Thymus (tissue), 11 donors: ENCODE data around the gene PTPRT. TPM values are rescaled to one million over a fixed set of nuclear protein-coding genes. Genes with fewer than 3 reads are reported as not detected.

Experiments used
- DNase-seq, 9 donors: peaks; one replicate each; pipeline ENCODE4 v3.0.0-alpha.2; 2013; ENCODE audit warnings: low spot score in 9 of 9, low read depth in 6 of 9, missing footprints in 1 of 9
- H3K27ac ChIP-seq, 2 donors: one replicate each; pipeline ENCODE4 v1.5.1; 2013; ENCODE audit warnings: control low read depth in 1 of 2, low read depth in 1 of 2, low read length in 1 of 2, mild to moderate bottlenecking in 1 of 2, moderate library complexity in 1 of 2
- H3K27me3 ChIP-seq, 2 donors: one replicate each; pipeline ENCODE4 v1.5.1; 2013; ENCODE audit warnings: low read length in 1 of 2; ENCODE audit not compliant: control insufficient read depth in 2 of 2, insufficient read depth in 1 of 2
- H3K36me3 ChIP-seq, 2 donors: one replicate each; pipeline ENCODE4 v1.5.1; 2013; ENCODE audit warnings: low read length in 1 of 2, mild to moderate bottlenecking in 1 of 2, moderate library complexity in 1 of 2; ENCODE audit not compliant: control insufficient read depth in 2 of 2, insufficient read depth in 2 of 2
- H3K4me1 ChIP-seq, 2 donors: one replicate each; pipeline ENCODE4 v1.5.1; 2013; ENCODE audit warnings: low read length in 2 of 2; ENCODE audit not compliant: control insufficient read depth in 2 of 2, insufficient read depth in 2 of 2
- H3K4me3 ChIP-seq, 2 donors: one replicate each; pipeline ENCODE4 v1.5.1; 2013; ENCODE audit warnings: low read length in 2 of 2, control low read depth in 1 of 2, mild to moderate bottlenecking in 1 of 2
- H3K9me3 ChIP-seq, 2 donors: one replicate each; pipeline ENCODE4 v1.5.1; 2013; ENCODE audit warnings: low read length in 1 of 2, mild to moderate bottlenecking in 1 of 2; ENCODE audit not compliant: control insufficient read depth in 2 of 2, insufficient read depth in 1 of 2
- WGBS: extraction: QIAGEN DNeasy Blood & Tissue Kit; methylation state at CpG from one replicate; pipeline ENCODE4 v1.1.7; 2013; 5-methylcytosine and 5-hydroxymethylcytosine counted together
- polyA plus RNA-seq: library from polyadenylated mRNA; stranded (reverse); fragments of 200-250 nt; gene quantifications from one replicate; pipeline ENCODE4 v1.2.3, GENCODE V29; 2013
- total RNA-seq: library from RNA; stranded (reverse); fragments of 120-200 nt; gene quantifications from one replicate; pipeline ENCODE4 v1.2.4, GENCODE V29; 2013
- donor health status: healthy.

Gene PTPRT
- total and polyA plus RNA-seq, 2 donors = 2.4 to 4.5 TPM

DNA sequence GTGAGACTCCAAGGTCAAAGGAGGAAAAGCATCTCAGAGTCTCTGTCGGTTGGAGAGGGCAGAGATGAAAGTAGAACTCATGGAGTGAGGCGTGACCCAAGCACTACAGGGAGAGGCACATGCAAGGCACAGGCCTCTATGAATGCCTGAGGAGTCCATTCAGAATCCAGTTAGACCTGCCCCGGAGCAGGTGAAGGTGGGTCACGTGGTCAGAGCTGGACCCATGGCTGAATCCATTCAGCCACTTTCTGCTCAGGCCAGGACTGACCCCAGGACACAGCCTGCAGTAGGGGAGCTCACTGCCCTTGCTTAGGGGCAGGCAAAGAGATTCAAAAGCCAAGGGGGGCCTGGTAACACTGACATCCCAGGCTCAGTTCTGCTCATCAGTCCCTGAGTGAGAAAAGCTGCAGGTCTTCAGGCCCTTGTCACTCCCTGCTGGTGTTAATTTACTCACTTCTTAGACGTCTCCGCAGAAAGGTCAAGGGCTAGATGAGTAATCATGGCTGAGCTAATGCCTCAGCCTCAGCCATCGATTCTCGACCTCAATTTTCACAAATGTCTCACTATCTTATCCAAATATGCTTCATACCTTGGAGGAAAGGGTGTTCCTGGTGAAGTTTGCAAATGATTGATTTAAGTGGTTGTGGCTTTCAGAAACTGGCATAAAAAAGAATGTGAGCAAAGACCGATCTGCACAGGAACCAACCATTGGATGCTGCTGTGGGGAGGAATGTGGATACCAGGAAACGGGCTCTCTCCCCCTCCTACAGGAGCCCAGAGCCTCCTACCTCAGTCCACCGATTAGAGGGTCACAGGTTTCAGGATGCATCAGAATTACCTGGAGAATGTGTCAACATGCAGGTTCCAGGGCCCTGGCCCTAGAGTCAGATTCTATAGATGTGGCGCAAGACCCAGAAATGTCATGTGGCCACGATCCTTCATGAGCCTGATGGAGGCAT is 584.4 kb downstream of the PTPRT start:
- 77% methylated on average over 13 of the region's 13 CpGs for WGBS
- Histone ChIP-seq H3K27me3 (no peaks in the 10 kb centered on the region), H3K27ac (no peak overlapping the region), H3K9me3 (no peaks in the 10 kb centered on the region), H3K4me1 (no peaks in the 10 kb centered on the region), H3K36me3 (no peaks in the 10 kb centered on the region), H3K4me3 (no peak overlapping the region)
- DNase-seq = no peak

DNA sequence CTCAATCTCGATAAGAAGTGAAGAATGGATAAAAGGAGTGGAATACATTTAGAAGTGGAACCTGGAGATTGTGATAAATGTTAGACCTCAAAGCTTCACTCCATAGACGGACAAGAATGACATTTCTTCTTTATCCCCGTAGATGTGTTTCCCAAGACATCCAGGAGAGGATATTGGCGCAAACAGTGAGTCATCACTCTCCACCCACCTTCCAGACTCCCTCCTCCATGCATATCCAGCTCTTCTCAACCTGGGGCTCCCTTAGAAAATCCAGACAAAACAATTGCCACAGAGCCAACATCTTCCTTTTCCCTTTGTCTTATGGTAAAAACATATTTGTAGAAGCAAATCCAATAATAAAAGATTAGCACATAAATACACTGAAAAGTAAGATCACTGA is 586.1 kb downstream of the PTPRT start:
- no peaks in the 10 kb centered on the region for H3K27me3 ChIP-seq
- 88% methylated on average over 4 of the region's 4 CpGs for WGBS
- H3K4me1 ChIP-seq = no peaks in the 10 kb centered on the region
- H3K4me3 ChIP-seq = no peak overlapping the region
- H3K27ac ChIP-seq = no peak overlapping the region
- no peaks in the 10 kb centered on the region for H3K36me3 ChIP-seq
- H3K9me3 ChIP-seq = no peaks in the 10 kb centered on the region
- no peak for DNase-seq

DNA sequence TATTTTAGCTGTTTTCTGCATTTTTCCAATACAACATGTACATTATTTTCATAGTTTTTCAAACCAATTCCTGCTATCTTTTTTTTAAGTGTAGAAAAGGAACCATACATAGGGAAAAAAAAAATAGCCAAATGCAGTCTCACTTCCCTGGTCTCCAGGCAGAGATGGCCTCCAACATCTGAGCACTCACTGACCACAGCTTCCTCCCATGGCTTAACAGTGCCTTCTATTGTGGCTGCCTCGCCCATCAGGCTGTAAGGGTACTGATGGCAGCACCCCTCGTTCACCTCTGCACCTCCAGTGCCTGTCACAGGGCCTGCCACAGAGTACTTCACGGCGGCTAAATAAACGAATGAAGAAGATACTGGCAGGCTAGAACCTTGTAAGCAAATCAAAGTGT is 591.1 kb downstream of the PTPRT start:
- 55% methylated on average over 5 of the region's 5 CpGs for WGBS
- H3K27ac ChIP-seq = no peak overlapping the region

DNA sequence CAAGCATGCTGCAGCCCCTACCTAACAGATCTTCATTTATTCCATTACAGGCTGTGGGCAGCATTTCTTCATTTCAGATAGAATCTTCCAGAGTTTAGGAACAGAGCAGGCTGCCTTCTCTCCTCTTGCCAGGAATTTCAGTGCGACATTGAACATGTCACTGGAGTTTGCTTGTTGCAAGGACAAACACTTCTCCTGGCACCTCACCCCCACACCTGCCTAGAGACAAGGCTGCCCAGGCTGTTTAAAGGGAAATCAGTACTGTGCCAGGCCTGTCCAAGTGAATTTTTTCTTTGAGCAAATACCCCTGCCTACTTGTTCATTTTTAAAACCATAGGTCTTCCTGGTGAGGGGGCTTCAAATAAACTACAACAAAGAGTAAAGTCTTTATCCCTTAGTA is 594.1 kb downstream of the PTPRT start:
- WGBS = 94% methylated on average over 1 of the region's 1 CpG
- Histone ChIP-seq H3K4me3 (no peak overlapping the region), H3K4me1 (no peaks in the 10 kb centered on the region), H3K9me3 (no peaks in the 10 kb centered on the region), H3K36me3 (no peaks in the 10 kb centered on the region), H3K27ac (no peak overlapping the region), H3K27me3 (no peaks in the 10 kb centered on the region)
- no peak for DNase-seq

More for the DNA sequence above, 591.1 kb downstream of the PTPRT start:
- no peak for DNase-seq
- H3K9me3 ChIP-seq = no peaks in the 10 kb centered on the region
- H3K27me3 ChIP-seq = no peaks in the 10 kb centered on the region
- H3K4me3 ChIP-seq = no peak overlapping the region
- H3K36me3 ChIP-seq = no peaks in the 10 kb centered on the region
- no peaks in the 10 kb centered on the region for H3K4me1 ChIP-seq

- no peak overlapping the region for H3K27ac ChIP-seq
- H3K4me1 ChIP-seq = no peaks in the 10 kb centered on the region
- whole genome bisulfite sequencing = 78% methylated on average over 3 of the region's 3 CpGs
- no peaks in the 10 kb centered on the region for H3K27me3 ChIP-seq
- no peak for DNase-seq
- H3K9me3 ChIP-seq = no peaks in the 10 kb centered on the region
- H3K4me3 ChIP-seq = no peak overlapping the region
- H3K36me3 ChIP-seq = no peaks in the 10 kb centered on the region
These were observed 595.0 kb downstream of the PTPRT start for GRCh38 chr20:42594659-42595058.

DNA sequence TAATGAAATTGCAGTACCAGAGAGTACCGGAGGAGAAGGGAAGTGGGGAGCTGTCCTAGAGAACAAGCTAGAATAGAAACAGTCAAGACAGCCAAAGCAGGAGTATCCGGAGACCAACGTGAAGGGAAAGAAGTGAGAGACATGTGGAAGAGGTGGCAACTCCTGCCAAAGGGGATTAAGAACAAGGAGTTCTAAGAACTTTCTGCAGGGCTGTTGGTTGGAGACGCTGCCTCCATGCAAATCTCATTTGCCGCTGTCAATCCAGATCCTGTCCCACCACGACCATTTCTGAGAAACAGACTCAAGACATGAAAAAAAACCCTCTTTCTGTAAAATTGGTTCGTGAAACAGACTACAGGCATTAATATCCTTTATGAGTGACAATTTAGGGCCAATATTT is 595.7 kb downstream of the PTPRT start:
- H3K36me3 ChIP-seq = no peaks in the 10 kb centered on the region
- H3K4me3 ChIP-seq = no peak overlapping the region
- no peaks in the 10 kb centered on the region for H3K4me1 ChIP-seq
- DNase-seq = no peak
- 73% methylated on average over 7 of the region's 7 CpGs for WGBS
- no peaks in the 10 kb centered on the region for H3K27me3 ChIP-seq
- no peak overlapping the region for H3K27ac ChIP-seq
- no peaks in the 10 kb centered on the region for H3K9me3 ChIP-seq

DNA sequence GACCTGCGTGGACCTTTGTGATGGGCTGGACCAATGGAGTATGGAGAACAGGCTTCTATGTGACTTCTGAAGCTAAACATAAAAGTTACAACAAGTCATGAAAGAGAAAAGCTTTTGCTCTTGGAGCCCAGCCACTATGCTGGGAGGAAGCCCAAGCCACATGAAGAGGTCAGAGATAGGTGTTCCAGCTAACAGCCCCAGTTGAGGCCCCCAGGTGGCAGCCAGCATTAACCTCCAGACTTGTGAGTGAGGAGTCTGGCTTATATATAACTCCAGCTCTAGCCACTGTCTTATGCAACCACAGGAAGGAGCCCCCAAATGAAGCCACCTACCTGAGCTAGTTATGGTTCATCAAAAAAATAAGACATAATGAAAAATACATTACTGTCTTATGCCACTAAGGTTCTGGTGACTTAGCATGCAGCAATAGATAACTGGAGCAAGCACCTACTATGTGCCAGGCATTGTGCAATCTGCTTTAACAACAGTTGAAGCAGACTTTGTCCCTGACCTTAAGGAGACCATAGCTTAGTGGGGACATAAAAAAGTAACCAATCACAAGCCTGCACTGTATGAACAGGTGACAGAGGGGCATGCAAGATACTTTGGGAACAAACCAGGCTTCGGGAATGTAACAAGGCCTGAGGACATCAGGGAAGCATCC is 599.6 kb downstream of the PTPRT start:
- DNase-seq = no peak
- H3K9me3 ChIP-seq = no peaks in the 10 kb centered on the region
- WGBS = 81% methylated on average over 2 of the region's 2 CpGs

GRCh38 chr20:42588847-42589246 is 600.9 kb downstream of the PTPRT start:
- no peaks in the 10 kb centered on the region for H3K27me3 ChIP-seq
- 80% methylated on average over 2 of the region's 2 CpGs for WGBS
- no peak for DNase-seq
- no peak overlapping the region for H3K27ac ChIP-seq
- no peaks in the 10 kb centered on the region for H3K9me3 ChIP-seq
- H3K4me1 ChIP-seq = no peaks in the 10 kb centered on the region
- no peaks in the 10 kb centered on the region for H3K36me3 ChIP-seq
- no peak overlapping the region for H3K4me3 ChIP-seq

More for the DNA sequence above, 599.6 kb downstream of the PTPRT start:
- no peaks in the 10 kb centered on the region for H3K4me1 ChIP-seq
- no peaks in the 10 kb centered on the region for H3K27me3 ChIP-seq
- H3K4me3 ChIP-seq = no peak overlapping the region
- no peak overlapping the region for H3K27ac ChIP-seq
- no peaks in the 10 kb centered on the region for H3K36me3 ChIP-seq

DNA sequence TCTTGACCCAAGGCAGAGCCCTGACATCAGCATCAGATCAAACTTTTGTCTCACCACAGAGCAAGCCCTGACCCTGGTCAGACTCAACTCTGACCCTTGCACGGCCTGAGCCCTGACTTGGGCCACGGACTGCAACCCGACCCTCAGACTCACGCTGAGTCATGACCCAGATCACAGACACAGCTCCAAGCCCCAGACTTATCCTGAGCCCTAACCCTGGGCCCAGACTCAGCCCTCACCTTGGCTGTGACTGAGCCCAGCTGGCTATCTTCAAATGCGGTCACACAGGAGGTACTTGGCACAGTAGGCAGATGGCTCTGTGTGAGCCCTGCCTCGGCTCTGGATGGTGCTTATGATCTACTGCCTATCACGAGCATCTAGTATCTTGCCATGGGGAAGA is 602.3 kb downstream of the PTPRT start:
- Histone ChIP-seq H3K4me3 (no peak overlapping the region), H3K36me3 (no peaks in the 10 kb centered on the region), H3K9me3 (no peaks in the 10 kb centered on the region), H3K4me1 (no peaks in the 10 kb centered on the region), H3K27ac (no peak overlapping the region), H3K27me3 (no peaks in the 10 kb centered on the region)
- no peak for DNase-seq
- WGBS = 88% methylated on average over 7 of the region's 7 CpGs
